ENCODE measurements around the gene DOCK6. TPM values are rescaled to one million over a fixed set of nuclear protein-coding genes. Genes with fewer than 3 reads are reported as not detected.

DOCK6 gene
- total and polyA plus RNA-seq, 2 donors (not counting 1 experiment from before 2014, with no cell fraction given) = 6.9 to 17.7 TPM

- Histone ChIP-seq H3K4me2 (ENCODE audit: extremely low read depth, insufficient read depth, low read length) (peak overlapping the region; percentile 96), H3K9ac (ENCODE audit: insufficient read depth, low read length) (peak overlapping the region; percentile 23), H3K36me3 (ENCODE audit: control insufficient read depth, insufficient read depth, low read length) (peaks cover 24% of the 10 kb centered on the region), H3K9me3 (ENCODE audit: control insufficient read depth, insufficient read depth, low read depth, low read length) (no peaks in the 10 kb centered on the region), H3K4me1 (ENCODE audit: control insufficient read depth, extremely low read depth, insufficient read depth, low read length) (peaks cover 20% of the 10 kb centered on the region), H4K20me1 (ENCODE audit: control insufficient read depth, extremely low read depth, insufficient read depth, low read length) (no peaks in the 10 kb centered on the region), H3K79me2 (ENCODE audit: control insufficient read depth, insufficient read depth, low read length) (peaks cover 58% of the 10 kb centered on the region), H3K27me3 (ENCODE audit: control insufficient read depth, insufficient read depth, low read length) (no peaks in the 10 kb centered on the region), H2AFZ (ENCODE audit: low read length) (no peak overlapping the region), H3K4me3 (replicated peaks in 1 of 4; ENCODE audit: control extremely low read depth in 1 of 4, insufficient read depth in 1 of 4, low read depth in 3 of 4, low read length in 4 of 4) (peak overlapping the region; percentile 37 to 94 (median 74)), H3K27ac (ENCODE audit: insufficient read depth, low read length) (peak overlapping the region; percentile 61)
- DNase-seq (ENCODE audit: low read depth in 2 of 2) = no peak
- no peak for TF ChIP-seq EZH2 (IDR thresholded peaks at IDR 0.05; ENCODE audit: low read length, missing control alignments)
- TF ChIP-seq CTCF (conservative IDR thresholded peaks at IDR 0.05 in 1 of 2, IDR thresholded peaks at IDR 0.05 in 1 of 2; ENCODE audit: low read depth in 1 of 2, low read length in 2 of 2) = no peak
Measured at GRCh38 chr19:11195681-11196080, 66.6 kb downstream of the DOCK6 start.

- Histone ChIP-seq H3K27ac (ENCODE audit: insufficient read depth, low read length) (peak overlapping the region; percentile 61), H3K36me3 (ENCODE audit: control insufficient read depth, insufficient read depth, low read length) (peaks cover 27% of the 10 kb centered on the region), H3K4me3 (replicated peaks in 1 of 4; ENCODE audit: control extremely low read depth in 1 of 4, insufficient read depth in 1 of 4, low read depth in 3 of 4, low read length in 4 of 4) (peak overlapping the region; percentile 37 to 94 (median 74))
Measured at GRCh38 chr19:11194656-11195558, 67.4 kb downstream of the DOCK6 start.

More at GRCh38 chr19:11194656-11195558, 67.4 kb downstream of the DOCK6 start:
- H2AFZ ChIP-seq (ENCODE audit: low read length) = no peak overlapping the region
- peaks cover 25% of the 10 kb centered on the region for H3K4me1 ChIP-seq (ENCODE audit: control insufficient read depth, extremely low read depth, insufficient read depth, low read length)
- H4K20me1 ChIP-seq (ENCODE audit: control insufficient read depth, extremely low read depth, insufficient read depth, low read length) = no peaks in the 10 kb centered on the region
- H3K4me2 ChIP-seq (ENCODE audit: extremely low read depth, insufficient read depth, low read length) = peak overlapping the region; percentile 96
- peak overlapping the region; percentile 23 for H3K9ac ChIP-seq (ENCODE audit: insufficient read depth, low read length)
- no peaks in the 10 kb centered on the region for H3K9me3 ChIP-seq (ENCODE audit: control insufficient read depth, insufficient read depth, low read depth, low read length)
- TF ChIP-seq CTCF (conservative IDR thresholded peaks at IDR 0.05 in 1 of 2, IDR thresholded peaks at IDR 0.05 in 1 of 2; ENCODE audit: low read depth in 1 of 2, low read length in 2 of 2) = no peak
- TF ChIP-seq EZH2 (IDR thresholded peaks at IDR 0.05; ENCODE audit: low read length, missing control alignments) = no peak
- DNase-seq (ENCODE audit: low read depth in 2 of 2) = peak in 1 of 2 donors; percentile 62
- peaks cover 62% of the 10 kb centered on the region for H3K79me2 ChIP-seq (ENCODE audit: control insufficient read depth, insufficient read depth, low read length)
- H3K27me3 ChIP-seq (ENCODE audit: control insufficient read depth, insufficient read depth, low read length) = no peaks in the 10 kb centered on the region
